Keratinocyte (primary cell): Measurements from ENCODE around the gene IFNA14. TPM values are rescaled to one million over a fixed set of nuclear protein-coding genes. Genes with fewer than 3 reads are reported as not detected.
"Not testable (repeated sequence)": the region's sequence is repeated elsewhere in the genome, so short reads cannot be mapped to it uniquely, and the experiment has no call there.

ENCODE experiments used
- DNase-seq: peaks from one replicate; pipeline ENCODE4 v3.0.0-alpha.2; 2011; ENCODE audit warnings: low read depth, missing footprints, low spot score
- FAIRE-seq: peaks from 2 replicates; lab custom pipeline; 2011; peaks lifted over from hg19 to GRCh38; lab: Jason Lieb, UNC
- H2AFZ ChIP-seq: 2 replicates; pipeline ENCODE4 v1.6.0; 2012; ENCODE audit warnings: low read length, control low read depth, inconsistent platforms; ENCODE audit not compliant: control insufficient read depth
- H3K27ac ChIP-seq: 2 replicates; pipeline ENCODE4 v1.5.1; 2011; ENCODE audit warnings: low read length; ENCODE audit not compliant: control insufficient read depth, insufficient read depth
- H3K27me3 ChIP-seq: 3 replicates; pipeline ENCODE4 v1.6.0; 2011; ENCODE audit warnings: low read length; ENCODE audit not compliant: control insufficient read depth, insufficient read depth; ENCODE audit errors: extremely low read depth
- H3K36me3 ChIP-seq, 2 experiments: 2 replicates in 1 of 2; 3 replicates in 1 of 2; pipeline ENCODE4 v1.5.1; 2011; ENCODE audit warnings: low read length in 2 of 2, mild to moderate bottlenecking in 1 of 2; ENCODE audit not compliant: control insufficient read depth in 2 of 2, insufficient read depth in 2 of 2; ENCODE audit errors: extremely low read depth in 1 of 2
- H3K4me1 ChIP-seq: 3 replicates; pipeline ENCODE4 v1.5.1; 2011; ENCODE audit warnings: low read length; ENCODE audit not compliant: control insufficient read depth, insufficient read depth; ENCODE audit errors: extremely low read depth
- H3K4me2 ChIP-seq: 3 replicates; pipeline ENCODE4 v1.6.0; 2011; ENCODE audit warnings: low read depth, low read length; ENCODE audit not compliant: control insufficient read depth, insufficient read depth; ENCODE audit errors: extremely low read depth
- H3K4me3 ChIP-seq, 3 experiments: fragments of 200-600 bp in 1 of 3; sonication (generic) in 1 of 3; 2 replicates in 2 of 3; 3 replicates in 1 of 3; pipeline ENCODE4 v1.5.1; 2011 to 2016; ENCODE audit warnings: low read length in 3 of 3, mild to moderate bottlenecking in 3 of 3, control low read depth in 2 of 3, inconsistent platforms in 1 of 3, low read depth in 1 of 3, mixed read lengths in 1 of 3, mixed run types in 1 of 3, moderate library complexity in 1 of 3; ENCODE audit not compliant: control insufficient read depth in 2 of 3, insufficient read depth in 2 of 3; ENCODE audit errors: extremely low read depth in 1 of 3
- H3K79me2 ChIP-seq: 2 replicates; pipeline ENCODE4 v1.6.0; 2012; ENCODE audit warnings: low read length; ENCODE audit not compliant: control insufficient read depth, insufficient read depth
- H3K9ac ChIP-seq: 3 replicates; pipeline ENCODE4 v1.6.0; 2011; ENCODE audit warnings: low read length; ENCODE audit not compliant: control insufficient read depth, insufficient read depth; ENCODE audit errors: extremely low read depth
- H3K9me1 ChIP-seq: 3 replicates; pipeline ENCODE4 v1.6.0; 2011; ENCODE audit warnings: low read length; ENCODE audit not compliant: control insufficient read depth, insufficient read depth; ENCODE audit errors: extremely low read depth
- H3K9me3 ChIP-seq: 2 replicates; pipeline ENCODE4 v1.5.1; 2012; ENCODE audit warnings: low read depth, low read length; ENCODE audit not compliant: control insufficient read depth
- H4K20me1 ChIP-seq: 3 replicates; pipeline ENCODE4 v1.6.0; 2011; ENCODE audit warnings: low read length; ENCODE audit not compliant: control insufficient read depth, insufficient read depth; ENCODE audit errors: extremely low read depth
- CTCF ChIP-seq, 3 experiments: IDR thresholded peaks in 1 of 3; conservative IDR thresholded peaks in 1 of 3; optimal IDR thresholded peaks in 1 of 3; 2 replicates in 2 of 3; 3 replicates in 1 of 3; pipeline versions ENCODE3 to v1.5.1; 2011; ENCODE audit warnings: low read length in 3 of 3, mild to moderate bottlenecking in 3 of 3, moderate library complexity in 2 of 3, control low read depth in 1 of 3, inconsistent platforms in 1 of 3; ENCODE audit not compliant: insufficient read depth in 2 of 3; ENCODE audit errors: extremely low read depth in 1 of 3
- EZH2 ChIP-seq: IDR thresholded peaks from one replicate; pipeline ENCODE4 v1.6.1; 2012; ENCODE audit warnings: inconsistent platforms, mild to moderate bottlenecking, low read length, moderate library complexity
- dilution Hi-C: fragments of 300-500 bp; cut with MboI; formaldehyde crosslinking; loops from one replicate; pipeline ENCODE4 v1.7.0; 2020; ENCODE audit warnings: low sequenced_read_pairs; ENCODE audit not compliant: extremely low pct_ligation_motif_present
- polyA plus RNA-seq, 5 experiments: library from polyadenylated mRNA; depleted of rRNA in 3 of 5; stranded (reverse) in 3 of 5; stranded (forward) in 1 of 5; unstranded in 1 of 5; fragments of >200 nt; gene quantifications; 1 replicate in 1 of 5; 2 replicates in 3 of 5; 3 replicates in 1 of 5; pipeline versions ENCODE4 v1.2.1 to v1.2.3, GENCODE V29; 2011 to 2012; ENCODE audit warnings: missing spikeins in 2 of 5, low read depth in 1 of 5, low replicate concordance in 1 of 5

Gene IFNA14
- polyA plus RNA-seq, 1 donor (not counting 4 experiments of a cell fraction or from before 2014, with no cell fraction given), result not detected

GRCh38 chr9:21210311-21210710 is 29.5 kb downstream of the IFNA14 start:
- Histone ChIP-seq H3K27me3 (no peaks in the 10 kb centered on the region), H3K9me1 (no peaks in the 10 kb centered on the region), H2AFZ (no peak overlapping the region), H3K27ac (no peak overlapping the region), H3K4me2 (no peak overlapping the region), H3K36me3 (no peaks in the 10 kb centered on the region), H3K9ac (no peak overlapping the region), H3K4me3 (no peak overlapping the region), H3K79me2 (no peaks in the 10 kb centered on the region), H4K20me1 (no peaks in the 10 kb centered on the region), H3K4me1 (no peaks in the 10 kb centered on the region), H3K9me3 (no peaks in the 10 kb centered on the region)
- dilution Hi-C loops, result no loop called here
- TF ChIP-seq CTCF (optimal IDR thresholded peaks at IDR 0.05 in 1 of 3, IDR thresholded peaks at IDR 0.05 in 1 of 3, conservative IDR thresholded peaks at IDR 0.05 in 1 of 3; ENCODE audit: extremely low read depth in 1 of 3, insufficient read depth in 2 of 3, low read length in 3 of 3), result no peak
- no peak for TF ChIP-seq EZH2
- DNase-seq, result no peak
- FAIRE-seq, result no peak

DNA sequence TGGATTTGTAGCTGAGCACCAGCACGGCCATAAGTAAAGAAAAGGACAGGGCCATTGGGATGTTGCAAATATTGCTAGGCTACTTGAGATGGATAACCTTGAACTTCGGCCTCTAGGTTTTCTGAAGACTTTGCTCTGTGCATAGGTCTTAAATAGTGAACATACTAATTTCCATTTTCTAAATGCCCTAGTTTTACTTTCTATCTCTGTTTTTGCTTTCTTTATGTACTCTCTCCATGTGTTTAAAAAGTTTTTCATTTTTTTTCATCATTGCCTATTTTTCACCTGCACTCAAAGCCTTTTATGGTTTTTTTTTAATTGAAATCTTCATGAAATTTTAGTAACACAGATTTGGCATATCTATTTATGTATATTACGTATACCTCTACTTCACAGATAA is 32.8 kb downstream of the IFNA14 start, which contains the start of gene IFNA10:
IFNA10 (minus strand) TSS at position 101 of the 400 bp plus-strand sequence; CDS start at position 55, 46 bp downstream.
- H3K9me1 ChIP-seq, FAIRE-seq, H3K4me2 ChIP-seq, H4K20me1 ChIP-seq, H3K27me3 ChIP-seq, H2AFZ ChIP-seq, H3K36me3 ChIP-seq, H3K4me3 ChIP-seq, H3K9ac ChIP-seq, H3K27ac ChIP-seq, H3K9me3 ChIP-seq, H3K4me1 ChIP-seq, H3K79me2 ChIP-seq, DNase-seq, dilution Hi-C loops: not testable (repeated sequence)

- Histone ChIP-seq H3K36me3 (no peaks in the 10 kb centered on the region), H3K4me1 (no peaks in the 10 kb centered on the region), H4K20me1 (no peaks in the 10 kb centered on the region), H3K9me3 (no peaks in the 10 kb centered on the region), H3K27me3 (no peaks in the 10 kb centered on the region), H2AFZ (no peak overlapping the region), H3K4me2 (no peak overlapping the region), H3K9me1 (no peaks in the 10 kb centered on the region), H3K9ac (no peak overlapping the region), H3K79me2 (no peaks in the 10 kb centered on the region), H3K27ac (no peak overlapping the region), H3K4me3 (no peak overlapping the region)
- DNase-seq (no peak), FAIRE-seq (no peak)
- dilution Hi-C loops, result no loop called here
- TF ChIP-seq EZH2 (no peak), CTCF (optimal IDR thresholded peaks at IDR 0.05 in 1 of 3, IDR thresholded peaks at IDR 0.05 in 1 of 3, conservative IDR thresholded peaks at IDR 0.05 in 1 of 3; ENCODE audit: extremely low read depth in 1 of 3, insufficient read depth in 2 of 3, low read length in 3 of 3) (no peak)
Observed at GRCh38 chr9:21205204-21205603, 34.6 kb downstream of the IFNA14 start.

GRCh38 chr9:21202105-21202504 is 37.7 kb downstream of the IFNA14 start, which contains the start of gene IFNA7:
Gene IFNA7, minus strand, starts transcription at chr9:21202205. Its CDS starts 40 bp downstream, at chr9:21202165.
- H3K9me3 ChIP-seq, H3K4me3 ChIP-seq, H3K27ac ChIP-seq, H3K9me1 ChIP-seq, H3K4me1 ChIP-seq, H3K9ac ChIP-seq, H3K4me2 ChIP-seq, H3K36me3 ChIP-seq, DNase-seq, dilution Hi-C loops, FAIRE-seq, H3K27me3 ChIP-seq, H2AFZ ChIP-seq, H4K20me1 ChIP-seq, H3K79me2 ChIP-seq: not testable (repeated sequence)
